HCT116 (cell line): Measurements from ENCODE around the gene ZNF485. TPM values are rescaled to one million over a fixed set of nuclear protein-coding genes. Genes with fewer than 3 reads are reported as not detected.

Source experiments
- ATAC-seq: fragments of 200-7000 bp; cut with Tn5 transposase; 2 replicates; pipeline ENCODE4 v1.9.1; 2020; ENCODE audit warnings: mild to moderate bottlenecking, moderate library complexity
- BruUV-seq: library from RNA; stranded (reverse); fragments of 400-500 nt; replicated peaks from 2 replicates; lab custom pipeline; 2021; lab: Mats Ljungman, UMichigan
- CTCF ChIA-PET: fragments of 300-600 bp; sonication (Branson Sonifier 250); formaldehyde crosslinking; loops from one replicate; lab custom pipeline; 2021; ENCODE audit warnings: antibody characterized with exemption; lab: Charles Lee
- POLR2A ChIA-PET: fragments of 300-600, 350-600 bp; sonication (Branson Sonifier 250); formaldehyde crosslinking; loops from one replicate; lab custom pipeline; 2021; ENCODE audit warnings: antibody characterized with exemption; lab: Charles Lee
- RAD21 ChIA-PET, 2 experiments: fragments of 300-600 bp; sonication (Branson Sonifier 250); formaldehyde crosslinking; loops; one replicate each; lab custom pipeline; 2023; ENCODE audit warnings: low total read pairs in 2 of 2; ENCODE audit not compliant: uncharacterized antibody in 2 of 2, unreplicated experiment in 2 of 2, low non-redundant PET in 1 of 2; lab: Charles Lee
- DNase-seq: peaks from one replicate; pipeline ENCODE4 v3.0.0-alpha.2; 2010; ENCODE audit warnings: low read depth, low spot score
- H2AFZ ChIP-seq: fragments of 200-600 bp; shearing (Covaris generic), sonication (generic); 2 replicates; pipeline ENCODE4 v1.6.1; 2017; ENCODE audit warnings: low read depth, mixed run types, mixed read lengths, antibody characterized with exemption, low read length; ENCODE audit not compliant: poor library complexity, severe bottlenecking
- H3K27ac ChIP-seq: 2 replicates; pipeline ENCODE4 v1.5.1; 2012; ENCODE audit warnings: low read depth, low read length
- H3K27me3 ChIP-seq: fragments of 200-600 bp; sonication (generic); 2 replicates; pipeline ENCODE4 v1.6.1; 2016; ENCODE audit warnings: mixed run types, low read length, mixed read lengths; ENCODE audit not compliant: insufficient read depth
- H3K36me3 ChIP-seq, 2 experiments: fragments of 200-500 bp in 1 of 2; fragments of 200-600 bp in 1 of 2; sonication (Bioruptor generic) in 1 of 2; sonication (generic) in 1 of 2; 2 replicates each; pipeline versions ENCODE4 v1.5.1 to v1.6.1; 2014 to 2016; ENCODE audit warnings: low read length in 2 of 2, inconsistent platforms in 1 of 2, mixed read lengths in 1 of 2, mixed run types in 1 of 2; ENCODE audit not compliant: insufficient read depth in 2 of 2, control insufficient read depth in 1 of 2
- H3K4me1 ChIP-seq, 2 experiments: fragments of 200-600 bp in 1 of 2; sonication (generic) in 1 of 2; 2 replicates each; pipeline versions ENCODE4 v1.5.1 to v1.6.1; 2012 to 2017; ENCODE audit warnings: low read length in 2 of 2, inconsistent platforms in 1 of 2, mild to moderate bottlenecking in 1 of 2, mixed read lengths in 1 of 2, mixed run types in 1 of 2, moderate library complexity in 1 of 2; ENCODE audit not compliant: insufficient read depth in 2 of 2, control insufficient read depth in 1 of 2
- H3K4me2 ChIP-seq: fragments of 200-600 bp; sonication (generic); 2 replicates; pipeline ENCODE4 v1.6.1; 2017; ENCODE audit warnings: mixed run types, low read length, mixed read lengths
- H3K4me3 ChIP-seq, 2 experiments: fragments of 200-600 bp in 1 of 2; sonication (generic) in 1 of 2; replicated peaks in 1 of 2; 2 replicates each; pipeline ENCODE4 v1.5.1; 2011 to 2016; ENCODE audit warnings: low read length in 2 of 2, control low read depth in 1 of 2, low read depth in 1 of 2, mild to moderate bottlenecking in 1 of 2, mixed read lengths in 1 of 2, mixed run types in 1 of 2
- H3K79me2 ChIP-seq: fragments of 200-600 bp; sonication (generic); 2 replicates; pipeline ENCODE4 v1.6.1; 2017; ENCODE audit warnings: mild to moderate bottlenecking, mixed run types, low read length, moderate library complexity, mixed read lengths; ENCODE audit not compliant: insufficient read depth
- H3K9ac ChIP-seq: fragments of 200-600 bp; sonication (generic); 2 replicates; pipeline ENCODE4 v1.6.1; 2016; ENCODE audit warnings: low read length, mixed read lengths
- H3K9me2 ChIP-seq: fragments of 200-600 bp; sonication (generic), shearing (Covaris generic); 2 replicates; pipeline ENCODE4 v1.6.1; 2017; ENCODE audit warnings: mixed run types, mild to moderate bottlenecking, moderate library complexity; ENCODE audit not compliant: insufficient read depth
- H3K9me3 ChIP-seq, 2 experiments: fragments of 200-500 bp in 1 of 2; fragments of 200-600 bp in 1 of 2; sonication (Bioruptor generic) in 1 of 2; sonication (generic) in 1 of 2; 2 replicates each; pipeline ENCODE4 v1.6.1; 2014 to 2017; ENCODE audit warnings: low read length in 2 of 2, mixed read lengths in 2 of 2, inconsistent platforms in 1 of 2, low read depth in 1 of 2, mild to moderate bottlenecking in 1 of 2, mixed run types in 1 of 2, moderate library complexity in 1 of 2; ENCODE audit not compliant: control insufficient read depth in 1 of 2, insufficient read depth in 1 of 2
- H4K20me1 ChIP-seq: fragments of 200-600 bp; sonication (generic), shearing (Covaris generic); 2 replicates; pipeline ENCODE4 v1.6.1; 2017; ENCODE audit warnings: mixed run types, mild to moderate bottlenecking, moderate library complexity; ENCODE audit not compliant: insufficient read depth
- CBX3 ChIP-seq: IDR thresholded peaks from 2 replicates; pipeline ENCODE4 v1.6.1; 2012; ENCODE audit warnings: low read depth
- CEBPB ChIP-seq: IDR thresholded peaks from 2 replicates; pipeline ENCODE4 v1.6.1; 2012; ENCODE audit warnings: low read depth
- ELF1 ChIP-seq: IDR thresholded peaks from 2 replicates; pipeline ENCODE4 v1.6.1; 2012; ENCODE audit warnings: low read depth, borderline replicate concordance
- EZH2 ChIP-seq: fragments of 200-600 bp; sonication (generic); IDR thresholded peaks from 2 replicates; pipeline ENCODE4 v1.6.1; 2017; ENCODE audit warnings: antibody characterized with exemption, mixed run types
- JUND ChIP-seq: IDR thresholded peaks from 2 replicates; pipeline ENCODE4 v1.6.1; 2012
- POLR2A ChIP-seq: IDR thresholded peaks from 2 replicates; pipeline ENCODE4 v1.7.0; 2011; ENCODE audit warnings: borderline replicate concordance; ENCODE audit not compliant: insufficient read depth, insufficient read length; ENCODE audit errors: extremely low read depth
- POLR2AphosphoS5 ChIP-seq: IDR thresholded peaks from 2 replicates; pipeline ENCODE4 v1.6.1; 2011; ENCODE audit warnings: mild to moderate bottlenecking, low read depth, low read length, moderate library complexity
- RAD21 ChIP-seq: IDR thresholded peaks from 2 replicates; pipeline ENCODE4 v1.6.1; 2012; ENCODE audit warnings: low read depth, mild to moderate bottlenecking
- SP1 ChIP-seq: IDR thresholded peaks from 2 replicates; pipeline ENCODE4 v1.6.1; 2012; ENCODE audit warnings: low read depth
- SRF ChIP-seq: IDR thresholded peaks from 2 replicates; pipeline ENCODE4 v1.6.1; 2012; ENCODE audit warnings: low read depth
- ZNF274 ChIP-seq: fragments of 200-500 bp; sonication (Bioruptor generic); IDR thresholded peaks from 2 replicates; pipeline ENCODE4 v1.6.1; 2014; ENCODE audit warnings: mild to moderate bottlenecking, low read depth, low read length, inconsistent platforms
- intact Hi-C: fragments of 100-400 bp; cut with micrococcal nuclease; formaldehyde crosslinking; loops from 2 replicates; pipeline ENCODE4 v1.10.0; 2022
- total RNA-seq: library from RNA; stranded (reverse); gene quantifications from one replicate; pipeline ENCODE4 v1.2.1, GENCODE V29; 2021; ENCODE audit not compliant: unreplicated experiment
- TF ChIP-seq, protein P1 (sequence below), 3 experiments: fragments of 200-600 bp in 1 of 3; sonication (generic) in 1 of 3; IDR thresholded peaks in 2 of 3; conservative IDR thresholded peaks in 1 of 3; 2 replicates each; pipeline ENCODE4 v1.5.1; 2012 to 2017; ENCODE audit warnings: low read depth in 2 of 3, low read length in 2 of 3, antibody characterized with exemption in 1 of 3, borderline replicate concordance in 1 of 3, control low read depth in 1 of 3, mild to moderate bottlenecking in 1 of 3, mixed read lengths in 1 of 3, mixed run types in 1 of 3, moderate library complexity in 1 of 3; ENCODE audit not compliant: insufficient read depth in 1 of 3
- TF ChIP-seq, protein P2 (sequence below): IDR thresholded peaks from 2 replicates; pipeline ENCODE4 v1.6.1; 2012
- TF ChIP-seq, protein P3 (sequence below): IDR thresholded peaks from 2 replicates; pipeline ENCODE4 v1.6.1; 2011; ENCODE audit warnings: mild to moderate bottlenecking, low read length, moderate library complexity; ENCODE audit not compliant: insufficient replicate concordance; ENCODE audit errors: extremely low read depth
- TF ChIP-seq, protein P4 (sequence below): IDR thresholded peaks from 2 replicates; pipeline ENCODE4 v1.6.1; 2012; ENCODE audit warnings: low read depth
- TF ChIP-seq, protein P5 (sequence below): IDR thresholded peaks from 2 replicates; pipeline ENCODE4 v1.6.1; 2012

Gene ZNF485
- total RNA-seq, 1 experiment from 2014 or later, result 5.8 TPM

DNA sequence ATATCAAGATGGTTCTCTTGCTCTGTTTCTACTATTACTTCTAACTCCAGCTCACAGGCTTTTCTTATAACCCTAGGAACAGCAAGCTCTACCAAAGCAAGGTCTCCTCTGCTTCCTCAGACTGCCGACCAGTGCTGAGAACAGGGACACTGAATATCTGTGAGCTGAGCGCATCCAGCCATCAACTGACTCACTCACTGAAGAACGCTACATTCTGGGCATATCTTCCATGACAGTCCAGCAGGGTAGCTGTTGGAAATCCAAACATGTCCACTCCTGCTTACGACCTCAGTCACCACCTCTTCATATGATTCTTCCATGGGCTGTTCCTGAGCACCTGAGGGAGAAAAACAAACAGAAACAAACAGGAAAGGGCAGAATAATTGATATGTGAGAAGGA, 39.6 kb downstream of the ZNF485 start:
- POLR2A ChIA-PET, result no interaction called here
- Histone ChIP-seq H3K27me3 (no peaks in the 10 kb centered on the region), H3K4me3 (no peak overlapping the region), H4K20me1 (no peaks in the 10 kb centered on the region), H3K4me1 (peaks cover 0 to 4% of the 10 kb centered on the region in 2 experiments; a peak in 1 of 4 replicates), H2AFZ (no peak overlapping the region), H3K9ac (no peak overlapping the region), H3K9me2 (no peaks in the 10 kb centered on the region), H3K9me3 (peaks cover 9 to 25% of the 10 kb centered on the region in 2 experiments; a peak in 2 of 4 replicates), H3K4me2 (no peak overlapping the region), H3K27ac (no peak overlapping the region), H3K79me2 (no peaks in the 10 kb centered on the region), H3K36me3 (no peaks in the 10 kb centered on the region)
- DNase-seq, result no peak
- no peak for ATAC-seq
- CTCF ChIA-PET, result no interaction called here
- BruUV-seq, result no TSS peak
- intact Hi-C loops, result no loop called here
- TF ChIP-seq CBX3 (no peak), POLR2AphosphoS5 (no peak), JUND (no peak), RAD21 (no peak), CEBPB (no peak), SRF (no peak), SP1 (no peak), ELF1 (no peak), EZH2 (no peak), POLR2A (no peak), ZNF274 (no peak)
- TF ChIP-seq, protein P1, sequence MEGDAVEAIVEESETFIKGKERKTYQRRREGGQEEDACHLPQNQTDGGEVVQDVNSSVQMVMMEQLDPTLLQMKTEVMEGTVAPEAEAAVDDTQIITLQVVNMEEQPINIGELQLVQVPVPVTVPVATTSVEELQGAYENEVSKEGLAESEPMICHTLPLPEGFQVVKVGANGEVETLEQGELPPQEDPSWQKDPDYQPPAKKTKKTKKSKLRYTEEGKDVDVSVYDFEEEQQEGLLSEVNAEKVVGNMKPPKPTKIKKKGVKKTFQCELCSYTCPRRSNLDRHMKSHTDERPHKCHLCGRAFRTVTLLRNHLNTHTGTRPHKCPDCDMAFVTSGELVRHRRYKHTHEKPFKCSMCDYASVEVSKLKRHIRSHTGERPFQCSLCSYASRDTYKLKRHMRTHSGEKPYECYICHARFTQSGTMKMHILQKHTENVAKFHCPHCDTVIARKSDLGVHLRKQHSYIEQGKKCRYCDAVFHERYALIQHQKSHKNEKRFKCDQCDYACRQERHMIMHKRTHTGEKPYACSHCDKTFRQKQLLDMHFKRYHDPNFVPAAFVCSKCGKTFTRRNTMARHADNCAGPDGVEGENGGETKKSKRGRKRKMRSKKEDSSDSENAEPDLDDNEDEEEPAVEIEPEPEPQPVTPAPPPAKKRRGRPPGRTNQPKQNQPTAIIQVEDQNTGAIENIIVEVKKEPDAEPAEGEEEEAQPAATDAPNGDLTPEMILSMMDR (IDR thresholded peaks at IDR 0.05 in 2 of 3, conservative IDR thresholded peaks at IDR 0.05 in 1 of 3; ENCODE audit: borderline replicate concordance in 1 of 3, insufficient read depth in 1 of 3, low read depth in 2 of 3, low read length in 2 of 3), result no peak
- TF ChIP-seq, protein P2, sequence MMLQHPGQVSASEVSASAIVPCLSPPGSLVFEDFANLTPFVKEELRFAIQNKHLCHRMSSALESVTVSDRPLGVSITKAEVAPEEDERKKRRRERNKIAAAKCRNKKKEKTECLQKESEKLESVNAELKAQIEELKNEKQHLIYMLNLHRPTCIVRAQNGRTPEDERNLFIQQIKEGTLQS, result no peak
- TF ChIP-seq, protein P3, sequence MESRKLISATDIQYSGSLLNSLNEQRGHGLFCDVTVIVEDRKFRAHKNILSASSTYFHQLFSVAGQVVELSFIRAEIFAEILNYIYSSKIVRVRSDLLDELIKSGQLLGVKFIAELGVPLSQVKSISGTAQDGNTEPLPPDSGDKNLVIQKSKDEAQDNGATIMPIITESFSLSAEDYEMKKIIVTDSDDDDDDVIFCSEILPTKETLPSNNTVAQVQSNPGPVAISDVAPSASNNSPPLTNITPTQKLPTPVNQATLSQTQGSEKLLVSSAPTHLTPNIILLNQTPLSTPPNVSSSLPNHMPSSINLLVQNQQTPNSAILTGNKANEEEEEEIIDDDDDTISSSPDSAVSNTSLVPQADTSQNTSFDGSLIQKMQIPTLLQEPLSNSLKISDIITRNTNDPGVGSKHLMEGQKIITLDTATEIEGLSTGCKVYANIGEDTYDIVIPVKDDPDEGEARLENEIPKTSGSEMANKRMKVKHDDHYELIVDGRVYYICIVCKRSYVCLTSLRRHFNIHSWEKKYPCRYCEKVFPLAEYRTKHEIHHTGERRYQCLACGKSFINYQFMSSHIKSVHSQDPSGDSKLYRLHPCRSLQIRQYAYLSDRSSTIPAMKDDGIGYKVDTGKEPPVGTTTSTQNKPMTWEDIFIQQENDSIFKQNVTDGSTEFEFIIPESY, result no peak
- TF ChIP-seq, protein P4, sequence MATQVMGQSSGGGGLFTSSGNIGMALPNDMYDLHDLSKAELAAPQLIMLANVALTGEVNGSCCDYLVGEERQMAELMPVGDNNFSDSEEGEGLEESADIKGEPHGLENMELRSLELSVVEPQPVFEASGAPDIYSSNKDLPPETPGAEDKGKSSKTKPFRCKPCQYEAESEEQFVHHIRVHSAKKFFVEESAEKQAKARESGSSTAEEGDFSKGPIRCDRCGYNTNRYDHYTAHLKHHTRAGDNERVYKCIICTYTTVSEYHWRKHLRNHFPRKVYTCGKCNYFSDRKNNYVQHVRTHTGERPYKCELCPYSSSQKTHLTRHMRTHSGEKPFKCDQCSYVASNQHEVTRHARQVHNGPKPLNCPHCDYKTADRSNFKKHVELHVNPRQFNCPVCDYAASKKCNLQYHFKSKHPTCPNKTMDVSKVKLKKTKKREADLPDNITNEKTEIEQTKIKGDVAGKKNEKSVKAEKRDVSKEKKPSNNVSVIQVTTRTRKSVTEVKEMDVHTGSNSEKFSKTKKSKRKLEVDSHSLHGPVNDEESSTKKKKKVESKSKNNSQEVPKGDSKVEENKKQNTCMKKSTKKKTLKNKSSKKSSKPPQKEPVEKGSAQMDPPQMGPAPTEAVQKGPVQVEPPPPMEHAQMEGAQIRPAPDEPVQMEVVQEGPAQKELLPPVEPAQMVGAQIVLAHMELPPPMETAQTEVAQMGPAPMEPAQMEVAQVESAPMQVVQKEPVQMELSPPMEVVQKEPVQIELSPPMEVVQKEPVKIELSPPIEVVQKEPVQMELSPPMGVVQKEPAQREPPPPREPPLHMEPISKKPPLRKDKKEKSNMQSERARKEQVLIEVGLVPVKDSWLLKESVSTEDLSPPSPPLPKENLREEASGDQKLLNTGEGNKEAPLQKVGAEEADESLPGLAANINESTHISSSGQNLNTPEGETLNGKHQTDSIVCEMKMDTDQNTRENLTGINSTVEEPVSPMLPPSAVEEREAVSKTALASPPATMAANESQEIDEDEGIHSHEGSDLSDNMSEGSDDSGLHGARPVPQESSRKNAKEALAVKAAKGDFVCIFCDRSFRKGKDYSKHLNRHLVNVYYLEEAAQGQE, result no peak
- TF ChIP-seq, protein P5, sequence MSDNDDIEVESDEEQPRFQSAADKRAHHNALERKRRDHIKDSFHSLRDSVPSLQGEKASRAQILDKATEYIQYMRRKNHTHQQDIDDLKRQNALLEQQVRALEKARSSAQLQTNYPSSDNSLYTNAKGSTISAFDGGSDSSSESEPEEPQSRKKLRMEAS, result no peak
- RAD21 ChIA-PET, result no interaction called here
